ENCODE results near the gene TMEM101. TPM values are rescaled to one million over a fixed set of nuclear protein-coding genes. Genes with fewer than 3 reads are reported as not detected.
"Not testable (repeated sequence)": the region's sequence is repeated elsewhere in the genome, so short reads cannot be mapped to it uniquely, and the experiment has no call there.

TMEM101 gene
- polyA plus RNA-seq, 2 donors: 12.9 to 26.5 TPM

DNA sequence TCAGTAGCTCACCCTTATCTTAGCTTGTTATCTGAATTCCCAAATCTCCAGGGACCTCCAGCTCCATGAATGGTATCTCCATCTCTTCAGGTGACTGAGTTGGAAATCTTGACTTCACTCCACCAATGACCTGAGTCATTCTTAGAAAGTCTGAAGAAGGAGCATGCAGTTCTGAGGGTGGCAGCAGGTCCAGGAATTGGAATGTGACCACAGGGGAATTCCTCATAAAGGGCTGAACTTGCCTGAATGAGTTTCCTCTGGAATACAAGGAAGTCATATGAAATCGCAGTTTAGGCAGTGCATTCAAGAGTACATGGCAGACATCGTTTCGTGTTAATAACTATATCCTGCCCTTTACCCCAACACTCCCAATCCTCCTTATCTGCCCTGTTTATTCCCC is 48.5 kb downstream of the TMEM101 start:
- Histone ChIP-seq H3K27ac (ENCODE audit: low read depth in 2 of 2, low read length in 1 of 2) (no peak overlapping the region), H3K27me3 (ENCODE audit: control insufficient read depth in 1 of 2, insufficient read depth in 2 of 2, low read length in 2 of 2) (no peaks in the 10 kb centered on the region), H3K4me1 (ENCODE audit: control insufficient read depth in 2 of 2, insufficient read depth in 2 of 2, low read length in 1 of 2) (no peaks in the 10 kb centered on the region), H3K4me3 (ENCODE audit: low read depth in 1 of 2, low read length in 2 of 2) (no peak overlapping the region), H3K36me3 (ENCODE audit: control insufficient read depth in 2 of 2, insufficient read depth in 2 of 2, low read length in 1 of 2) (no peaks in the 10 kb centered on the region), H3K9me3 (ENCODE audit: control insufficient read depth in 2 of 2, insufficient read depth in 1 of 2, low read depth in 1 of 2, low read length in 1 of 2) (no peaks in the 10 kb centered on the region)
- WGBS, 2 donors: 62 to 63% methylated on average over 3 of the region's 3 CpGs

DNA sequence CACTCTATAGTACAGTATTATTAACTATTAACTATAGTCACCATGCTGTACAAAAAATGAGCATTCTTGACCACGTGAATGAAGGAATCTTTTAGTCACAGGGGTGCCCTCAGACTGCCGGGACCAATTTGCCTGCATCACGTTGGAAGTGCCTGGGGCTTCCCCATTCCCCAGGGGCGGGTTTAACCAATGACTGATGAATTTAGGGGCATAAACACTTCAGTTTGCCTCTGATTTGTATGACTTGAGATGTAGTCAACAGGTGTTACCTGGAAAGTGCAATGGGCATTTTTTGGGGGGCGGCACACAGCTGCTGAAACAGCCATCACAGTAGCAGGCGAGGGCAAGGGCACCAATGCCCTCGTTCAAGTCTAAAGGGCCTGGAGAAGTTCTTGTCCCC is 52.3 kb downstream of the TMEM101 start:
- Histone ChIP-seq H3K4me3 (ENCODE audit: low read depth in 1 of 2, low read length in 2 of 2) (no peak overlapping the region), H3K36me3 (ENCODE audit: control insufficient read depth in 2 of 2, insufficient read depth in 2 of 2, low read length in 1 of 2) (no peaks in the 10 kb centered on the region), H3K27ac (ENCODE audit: low read depth in 2 of 2, low read length in 1 of 2) (no peak overlapping the region), H3K4me1 (ENCODE audit: control insufficient read depth in 2 of 2, insufficient read depth in 2 of 2, low read length in 1 of 2) (no peaks in the 10 kb centered on the region), H3K9me3 (ENCODE audit: control insufficient read depth in 2 of 2, insufficient read depth in 1 of 2, low read depth in 1 of 2, low read length in 1 of 2) (no peaks in the 10 kb centered on the region), H3K27me3 (ENCODE audit: control insufficient read depth in 1 of 2, insufficient read depth in 2 of 2, low read length in 2 of 2) (no peaks in the 10 kb centered on the region)
- 61 to 62% methylated on average over 7 of the region's 7 CpGs for WGBS, 2 donors

DNA sequence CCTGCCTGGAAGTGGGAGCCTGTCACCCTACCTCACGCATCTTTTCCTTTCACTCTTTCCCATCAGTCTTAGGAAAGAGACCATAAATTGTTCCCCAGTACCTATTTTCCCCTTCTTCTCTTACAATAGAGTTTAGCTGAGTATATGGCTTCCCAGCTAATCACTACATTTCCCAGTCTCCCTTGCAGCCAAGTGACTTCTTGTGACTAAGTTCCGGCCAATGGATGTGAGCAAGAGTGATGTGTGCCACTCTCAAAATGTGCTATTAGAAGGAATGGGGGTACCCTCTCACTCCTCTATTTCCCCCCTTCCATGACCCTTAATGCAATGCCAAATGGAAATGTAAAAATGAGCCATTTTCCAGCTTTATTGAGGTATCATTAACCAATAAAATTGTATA is 52.8 kb downstream of the TMEM101 start:
- H3K4me3 ChIP-seq (ENCODE audit: low read depth in 1 of 2, low read length in 2 of 2): no peak overlapping the region
- no peaks in the 10 kb centered on the region for H3K4me1 ChIP-seq (ENCODE audit: control insufficient read depth in 2 of 2, insufficient read depth in 2 of 2, low read length in 1 of 2)
- no peak overlapping the region for H3K27ac ChIP-seq (ENCODE audit: low read depth in 2 of 2, low read length in 1 of 2)
- H3K9me3 ChIP-seq (ENCODE audit: control insufficient read depth in 2 of 2, insufficient read depth in 1 of 2, low read depth in 1 of 2, low read length in 1 of 2): no peaks in the 10 kb centered on the region
- 95 to 97% methylated on average over 2 of the region's 2 CpGs for WGBS, 2 donors
- no peaks in the 10 kb centered on the region for H3K36me3 ChIP-seq (ENCODE audit: control insufficient read depth in 2 of 2, insufficient read depth in 2 of 2, low read length in 1 of 2)
- no peaks in the 10 kb centered on the region for H3K27me3 ChIP-seq (ENCODE audit: control insufficient read depth in 1 of 2, insufficient read depth in 2 of 2, low read length in 2 of 2)

DNA sequence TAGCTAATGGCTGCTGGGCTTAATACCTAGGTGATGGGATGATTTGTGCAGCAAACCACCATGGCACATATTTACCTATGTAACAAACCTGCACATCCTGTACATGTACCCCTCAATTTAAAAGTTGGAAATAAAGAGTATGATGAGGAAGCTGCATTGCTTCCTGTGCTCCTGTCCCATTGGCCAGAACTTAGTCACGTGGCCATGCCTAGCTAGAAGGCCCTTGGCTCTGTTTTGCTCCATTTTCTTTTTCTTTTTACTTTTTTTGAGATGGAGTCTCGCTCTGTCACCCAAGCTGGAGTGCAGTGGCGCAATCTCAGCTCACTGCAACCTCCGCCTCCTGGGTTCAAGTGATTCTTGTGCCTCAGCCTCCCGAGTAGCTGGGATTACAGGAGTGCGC is 53.5 kb downstream of the TMEM101 start:
- H3K27ac ChIP-seq (ENCODE audit: low read depth in 2 of 2, low read length in 1 of 2); H3K9me3 ChIP-seq (ENCODE audit: control insufficient read depth in 2 of 2, insufficient read depth in 1 of 2, low read depth in 1 of 2, low read length in 1 of 2); H3K4me1 ChIP-seq (ENCODE audit: control insufficient read depth in 2 of 2, insufficient read depth in 2 of 2, low read length in 1 of 2); H3K4me3 ChIP-seq (ENCODE audit: low read depth in 1 of 2, low read length in 2 of 2); H3K36me3 ChIP-seq (ENCODE audit: control insufficient read depth in 2 of 2, insufficient read depth in 2 of 2, low read length in 1 of 2); H3K27me3 ChIP-seq (ENCODE audit: control insufficient read depth in 1 of 2, insufficient read depth in 2 of 2, low read length in 2 of 2): not testable (repeated sequence)
- 94% methylated on average over 6 of the region's 6 CpGs for WGBS, 2 donors

Other genes with a start within 250 kb of the TMEM101 start
- 10 to 100 TPM; 29.4 to 56.8 TPM for gene DUSP3, start 236.0 kb downstream of the TMEM101 start, polyA plus RNA-seq
- gene CFAP97D1, start 234.5 kb downstream of the TMEM101 start, polyA plus RNA-seq: under 1 TPM in 1 of 2 donors, not detected in 1; 0.01 TPM
- 1 to 10 TPM; 5.6 to 9.6 TPM for gene MPP3, start 181.8 kb downstream of the TMEM101 start, polyA plus RNA-seq
- under 1 TPM; 0.47 to 0.48 TPM for gene CD300LG, start 167.8 kb downstream of the TMEM101 start, polyA plus RNA-seq
- gene MPP2, start 107.4 kb downstream of the TMEM101 start, polyA plus RNA-seq: under 1 TPM; 0.39 to 0.72 TPM
- not detected for gene PPY, start 72.5 kb downstream of the TMEM101 start, polyA plus RNA-seq
- not detected for gene PYY, start 61.0 kb downstream of the TMEM101 start, polyA plus RNA-seq
- 1 to 10 TPM in 1 of 2 donors, under 1 TPM in 1; 0.67 to 1.9 TPM for gene NAGS, start 10.3 kb downstream of the TMEM101 start, polyA plus RNA-seq
- gene LSM12, start 51.7 kb upstream of the TMEM101 start, polyA plus RNA-seq: 10 to 100 TPM; 25.4 to 46.9 TPM
- gene G6PC3, start 55.8 kb upstream of the TMEM101 start, polyA plus RNA-seq: 10 to 100 TPM; 36.3 to 43.5 TPM
- gene HDAC5, start 108.7 kb upstream of the TMEM101 start, polyA plus RNA-seq: 10 to 100 TPM; 45.7 to 54.7 TPM
- gene HROB, start 127.0 kb upstream of the TMEM101 start, polyA plus RNA-seq: 1 to 10 TPM; 1.7 to 2.5 TPM
- gene ASB16, start 155.7 kb upstream of the TMEM101 start, polyA plus RNA-seq: under 1 TPM; 0.18 to 0.19 TPM
- 10 to 100 TPM; 25.2 to 37.5 TPM for gene TMUB2, start 172.0 kb upstream of the TMEM101 start, polyA plus RNA-seq
- 10 to 100 TPM; 32.9 to 44.3 TPM for gene ATXN7L3, start 184.9 kb upstream of the TMEM101 start, polyA plus RNA-seq
- gene UBTF, start 204.7 kb upstream of the TMEM101 start, polyA plus RNA-seq: 10 to 100 TPM; 30.3 to 35.2 TPM

All from esophagus (tissue), 2 donors.